ENCODE measurements around the gene SPRED2.

The SPRED2 gene

DNA sequence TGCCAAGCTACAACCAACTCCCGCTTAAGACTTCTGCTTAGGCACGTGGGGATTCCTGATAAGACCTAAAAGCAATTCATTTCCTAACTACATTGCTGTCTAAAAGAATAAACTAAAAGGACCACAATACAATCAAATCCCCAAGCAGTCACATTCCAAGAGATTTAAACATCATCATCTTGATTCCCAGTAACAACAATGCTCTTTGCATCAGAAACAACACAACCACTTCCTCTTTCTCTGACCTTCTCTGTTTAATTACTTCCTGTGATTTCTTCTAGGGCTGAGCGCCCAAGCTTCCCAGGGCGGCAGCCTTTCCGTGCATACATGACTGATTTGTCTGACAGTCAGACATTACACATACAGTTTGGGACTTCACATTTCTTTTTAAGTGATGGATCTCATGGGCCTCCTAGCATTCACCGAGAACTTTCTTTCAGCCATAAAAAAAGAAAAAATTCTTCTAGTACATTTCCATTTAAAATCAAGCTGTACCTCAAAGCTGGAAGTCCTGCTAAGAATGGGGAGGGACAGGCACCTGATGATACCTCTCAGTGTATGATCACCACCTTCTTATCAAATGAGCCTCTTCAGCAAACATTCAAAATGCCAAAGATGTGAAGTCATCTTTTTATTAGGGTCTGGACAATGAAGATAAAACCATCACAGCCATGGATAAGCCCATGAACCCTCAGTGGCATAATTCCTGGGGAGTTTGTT, 11.5 kb downstream of the SPRED2 start:
- TF ChIP-seq TOX (CRISPR knock-in tag; IDR thresholded peaks at IDR 0.05; ENCODE audit: borderline replicate concordance): no peak
- TF ChIP-seq, protein P1, sequence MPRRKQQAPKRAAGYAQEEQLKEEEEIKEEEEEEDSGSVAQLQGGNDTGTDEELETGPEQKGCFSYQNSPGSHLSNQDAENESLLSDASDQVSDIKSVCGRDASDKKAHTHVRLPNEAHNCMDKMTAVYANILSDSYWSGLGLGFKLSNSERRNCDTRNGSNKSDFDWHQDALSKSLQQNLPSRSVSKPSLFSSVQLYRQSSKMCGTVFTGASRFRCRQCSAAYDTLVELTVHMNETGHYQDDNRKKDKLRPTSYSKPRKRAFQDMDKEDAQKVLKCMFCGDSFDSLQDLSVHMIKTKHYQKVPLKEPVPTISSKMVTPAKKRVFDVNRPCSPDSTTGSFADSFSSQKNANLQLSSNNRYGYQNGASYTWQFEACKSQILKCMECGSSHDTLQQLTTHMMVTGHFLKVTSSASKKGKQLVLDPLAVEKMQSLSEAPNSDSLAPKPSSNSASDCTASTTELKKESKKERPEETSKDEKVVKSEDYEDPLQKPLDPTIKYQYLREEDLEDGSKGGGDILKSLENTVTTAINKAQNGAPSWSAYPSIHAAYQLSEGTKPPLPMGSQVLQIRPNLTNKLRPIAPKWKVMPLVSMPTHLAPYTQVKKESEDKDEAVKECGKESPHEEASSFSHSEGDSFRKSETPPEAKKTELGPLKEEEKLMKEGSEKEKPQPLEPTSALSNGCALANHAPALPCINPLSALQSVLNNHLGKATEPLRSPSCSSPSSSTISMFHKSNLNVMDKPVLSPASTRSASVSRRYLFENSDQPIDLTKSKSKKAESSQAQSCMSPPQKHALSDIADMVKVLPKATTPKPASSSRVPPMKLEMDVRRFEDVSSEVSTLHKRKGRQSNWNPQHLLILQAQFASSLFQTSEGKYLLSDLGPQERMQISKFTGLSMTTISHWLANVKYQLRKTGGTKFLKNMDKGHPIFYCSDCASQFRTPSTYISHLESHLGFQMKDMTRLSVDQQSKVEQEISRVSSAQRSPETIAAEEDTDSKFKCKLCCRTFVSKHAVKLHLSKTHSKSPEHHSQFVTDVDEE (CRISPR knock-in tag; IDR thresholded peaks at IDR 0.05): no peak
- TF ChIP-seq ISL1 (CRISPR knock-in tag; IDR thresholded peaks at IDR 0.05): 0 out of 2 replicates have a peak, but pooled peaks have one; percentile 7
- no peak for TF ChIP-seq ZNF8 (CRISPR knock-in tag; IDR thresholded peaks at IDR 0.05)
- no peak for ATAC-seq

DNA sequence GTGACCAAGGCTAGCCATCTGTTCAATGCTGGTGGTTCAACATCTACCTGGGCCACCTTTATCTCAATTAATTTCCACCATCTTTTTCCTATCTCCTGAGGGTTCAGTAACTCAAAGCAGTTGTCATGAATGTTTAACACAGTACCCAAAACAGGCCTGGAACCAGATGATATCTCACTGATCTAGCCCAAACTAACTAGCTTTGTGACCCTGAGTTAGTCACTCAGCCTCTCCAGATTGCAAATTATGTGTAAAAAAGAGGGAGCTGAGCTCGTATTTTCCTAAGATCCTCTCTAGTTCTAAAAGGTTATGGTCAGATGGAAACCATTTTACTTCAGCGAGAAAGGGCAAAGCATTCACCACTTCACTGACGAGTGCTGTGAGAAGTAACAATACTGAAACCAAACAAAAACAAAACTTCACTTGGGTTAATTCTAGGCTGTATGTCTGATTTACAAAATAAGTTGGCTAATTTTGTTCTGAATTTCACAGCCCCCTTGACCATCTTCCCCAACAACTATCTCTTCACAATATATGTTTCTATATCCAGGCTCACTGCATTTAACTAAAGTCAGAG, 14.8 kb downstream of the SPRED2 start:
- TF ChIP-seq PPARA (CRISPR knock-in tag; IDR thresholded peaks at IDR 0.05; ENCODE audit: borderline replicate concordance) (no peak), GLIS3 (CRISPR knock-in tag; IDR thresholded peaks at IDR 0.05) (no peak), ZNF70 (CRISPR knock-in tag; IDR thresholded peaks at IDR 0.05) (no peak), TOX (CRISPR knock-in tag; IDR thresholded peaks at IDR 0.05; ENCODE audit: borderline replicate concordance) (no peak), ARNTL (CRISPR knock-in tag; IDR thresholded peaks at IDR 0.05; ENCODE audit: borderline replicate concordance, low read depth) (no peak), ZC3H10 (CRISPR knock-in tag; IDR thresholded peaks at IDR 0.05) (no peak), ZFP30 (CRISPR knock-in tag; IDR thresholded peaks at IDR 0.05) (no peak), SNAI2 (CRISPR knock-in tag; IDR thresholded peaks at IDR 0.05) (no peak), RARB (CRISPR knock-in tag; IDR thresholded peaks at IDR 0.05) (no peak), TCF4 (CRISPR knock-in tag; IDR thresholded peaks at IDR 0.05; ENCODE audit: borderline replicate concordance) (no peak)
- TF ChIP-seq, protein P2, sequence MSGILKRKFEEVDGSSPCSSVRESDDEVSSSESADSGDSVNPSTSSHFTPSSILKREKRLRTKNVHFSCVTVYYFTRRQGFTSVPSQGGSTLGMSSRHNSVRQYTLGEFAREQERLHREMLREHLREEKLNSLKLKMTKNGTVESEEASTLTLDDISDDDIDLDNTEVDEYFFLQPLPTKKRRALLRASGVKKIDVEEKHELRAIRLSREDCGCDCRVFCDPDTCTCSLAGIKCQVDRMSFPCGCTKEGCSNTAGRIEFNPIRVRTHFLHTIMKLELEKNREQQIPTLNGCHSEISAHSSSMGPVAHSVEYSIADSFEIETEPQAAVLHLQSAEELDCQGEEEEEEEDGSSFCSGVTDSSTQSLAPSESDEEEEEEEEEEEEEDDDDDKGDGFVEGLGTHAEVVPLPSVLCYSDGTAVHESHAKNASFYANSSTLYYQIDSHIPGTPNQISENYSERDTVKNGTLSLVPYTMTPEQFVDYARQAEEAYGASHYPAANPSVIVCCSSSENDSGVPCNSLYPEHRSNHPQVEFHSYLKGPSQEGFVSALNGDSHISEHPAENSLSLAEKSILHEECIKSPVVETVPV (CRISPR knock-in tag; IDR thresholded peaks at IDR 0.05): no peak
- TF ChIP-seq, protein P3, sequence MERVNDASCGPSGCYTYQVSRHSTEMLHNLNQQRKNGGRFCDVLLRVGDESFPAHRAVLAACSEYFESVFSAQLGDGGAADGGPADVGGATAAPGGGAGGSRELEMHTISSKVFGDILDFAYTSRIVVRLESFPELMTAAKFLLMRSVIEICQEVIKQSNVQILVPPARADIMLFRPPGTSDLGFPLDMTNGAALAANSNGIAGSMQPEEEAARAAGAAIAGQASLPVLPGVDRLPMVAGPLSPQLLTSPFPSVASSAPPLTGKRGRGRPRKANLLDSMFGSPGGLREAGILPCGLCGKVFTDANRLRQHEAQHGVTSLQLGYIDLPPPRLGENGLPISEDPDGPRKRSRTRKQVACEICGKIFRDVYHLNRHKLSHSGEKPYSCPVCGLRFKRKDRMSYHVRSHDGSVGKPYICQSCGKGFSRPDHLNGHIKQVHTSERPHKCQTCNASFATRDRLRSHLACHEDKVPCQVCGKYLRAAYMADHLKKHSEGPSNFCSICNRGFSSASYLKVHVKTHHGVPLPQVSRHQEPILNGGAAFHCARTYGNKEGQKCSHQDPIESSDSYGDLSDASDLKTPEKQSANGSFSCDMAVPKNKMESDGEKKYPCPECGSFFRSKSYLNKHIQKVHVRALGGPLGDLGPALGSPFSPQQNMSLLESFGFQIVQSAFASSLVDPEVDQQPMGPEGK (CRISPR knock-in tag; IDR thresholded peaks at IDR 0.05; ENCODE audit: borderline replicate concordance): no peak
- no peak for ATAC-seq

DNA sequence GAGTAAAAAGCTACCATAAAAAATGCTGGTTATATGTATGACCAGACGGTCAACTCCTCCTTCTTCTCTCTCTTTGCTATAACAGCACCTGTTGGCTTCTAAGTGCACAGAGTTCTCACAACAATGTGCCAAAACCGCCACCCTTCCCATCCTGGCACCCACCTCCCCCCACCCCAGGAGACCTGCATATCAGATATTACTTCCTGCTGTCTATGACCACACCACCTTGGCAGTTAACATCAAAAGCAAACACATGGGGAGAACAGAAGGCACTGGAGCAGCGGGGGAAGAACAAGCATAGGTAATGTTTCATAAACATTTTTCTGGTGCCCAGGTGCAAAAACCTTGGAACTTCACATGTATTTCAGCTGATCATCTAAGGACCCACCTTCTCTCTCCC, 15.5 kb downstream of the SPRED2 start:
- TF ChIP-seq BACH2 (CRISPR knock-in tag; IDR thresholded peaks at IDR 0.05; ENCODE audit: borderline replicate concordance) (no peak), RARB (CRISPR knock-in tag; IDR thresholded peaks at IDR 0.05) (no peak), ZC3H10 (CRISPR knock-in tag; IDR thresholded peaks at IDR 0.05) (no peak)
- TF ChIP-seq, protein P4, sequence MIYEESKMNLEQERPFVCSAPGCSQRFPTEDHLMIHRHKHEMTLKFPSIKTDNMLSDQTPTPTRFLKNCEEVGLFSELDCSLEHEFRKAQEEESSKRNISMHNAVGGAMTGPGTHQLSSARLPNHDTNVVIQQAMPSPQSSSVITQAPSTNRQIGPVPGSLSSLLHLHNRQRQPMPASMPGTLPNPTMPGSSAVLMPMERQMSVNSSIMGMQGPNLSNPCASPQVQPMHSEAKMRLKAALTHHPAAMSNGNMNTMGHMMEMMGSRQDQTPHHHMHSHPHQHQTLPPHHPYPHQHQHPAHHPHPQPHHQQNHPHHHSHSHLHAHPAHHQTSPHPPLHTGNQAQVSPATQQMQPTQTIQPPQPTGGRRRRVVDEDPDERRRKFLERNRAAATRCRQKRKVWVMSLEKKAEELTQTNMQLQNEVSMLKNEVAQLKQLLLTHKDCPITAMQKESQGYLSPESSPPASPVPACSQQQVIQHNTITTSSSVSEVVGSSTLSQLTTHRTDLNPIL (CRISPR knock-in tag; IDR thresholded peaks at IDR 0.05; ENCODE audit: low read depth): no peak
- no peak for ATAC-seq

DNA sequence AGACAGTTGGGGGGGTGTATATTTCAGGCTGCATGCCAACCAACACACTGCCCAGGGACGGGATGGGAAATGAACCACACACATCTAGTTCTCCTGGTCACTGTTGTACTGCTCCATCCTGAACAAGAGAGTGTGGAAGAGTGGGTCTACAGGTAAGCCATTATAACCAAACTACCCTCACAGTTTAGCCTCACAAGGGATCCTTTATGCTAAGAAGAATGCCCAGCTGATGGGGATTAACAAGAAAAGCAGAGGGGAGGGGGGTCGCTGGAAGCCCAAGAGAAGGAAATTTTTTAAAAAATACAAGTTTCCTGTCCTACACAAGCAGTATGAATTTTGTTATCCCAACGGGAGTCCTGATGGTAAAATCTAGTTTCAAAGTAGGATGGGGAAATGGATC, 16.1 kb downstream of the SPRED2 start:
- no peak for ATAC-seq
- TF ChIP-seq TOX (CRISPR knock-in tag; IDR thresholded peaks at IDR 0.05; ENCODE audit: borderline replicate concordance): no peak
- no peak for TF ChIP-seq BACH2 (CRISPR knock-in tag; IDR thresholded peaks at IDR 0.05; ENCODE audit: borderline replicate concordance)
- TF ChIP-seq OSR1 (CRISPR knock-in tag; IDR thresholded peaks at IDR 0.05): no peak
- no peak for TF ChIP-seq ZFP30 (CRISPR knock-in tag; IDR thresholded peaks at IDR 0.05)
- TF ChIP-seq TCF4 (CRISPR knock-in tag; IDR thresholded peaks at IDR 0.05; ENCODE audit: borderline replicate concordance): no peak
- TF ChIP-seq, protein P2 (CRISPR knock-in tag; IDR thresholded peaks at IDR 0.05): no peak

All from SK-N-SH treated with all-trans-retinoic acid at 6 μM for 48 hours (cell line).